ENCODE data around the gene BBOF1. TPM values are rescaled to one million over a fixed set of nuclear protein-coding genes. Genes with fewer than 3 reads are reported as not detected.
A peak's percentile ranks its signal among the peaks of the same experiment; 100 is the strongest.

Gene BBOF1
- total and polyA plus RNA-seq, 2 of the 4 experiments (the other 2 are of a cell fraction) = 1.6 TPM

GRCh38 chr14:74014299-74014698, 4.8 kb upstream of the BBOF1 start:
- Histone ChIP-seq H3K4me3 (ENCODE audit: insufficient read depth, low read depth, low read length) (no peak overlapping the region), H3K9me1 (ENCODE audit: insufficient read depth, low read length) (no peaks in the 10 kb centered on the region), H4K5ac (ENCODE audit: low read depth, low read length) (no peak overlapping the region), H2BK20ac (ENCODE audit: low read depth, low read length) (no peak overlapping the region), H3K79me1 (ENCODE audit: low read depth in 1 of 2, low read length in 2 of 2) (peaks cover 0 to 9% of the 10 kb centered on the region in 2 experiments; a peak in 1 of 4 replicates), H4K91ac (ENCODE audit: insufficient read depth, low read depth, low read length) (no peak overlapping the region), H4K20me1 (ENCODE audit: insufficient read depth, low read length) (no peaks in the 10 kb centered on the region; the same call in 1 of the 2 replicates), H2AK5ac (ENCODE audit: low read depth, low read length) (no peak overlapping the region), H2BK15ac (ENCODE audit: low read depth, low read length) (no peak overlapping the region), H2AK9ac (replicated peaks; ENCODE audit: low read depth, low read length, poor library complexity) (no peak overlapping the region), H3K36me3 (ENCODE audit: control insufficient read depth, insufficient read depth, low read length) (peaks cover 8% of the 10 kb centered on the region), H3K18ac (ENCODE audit: low read depth, low read length) (no peak overlapping the region), H2BK5ac (ENCODE audit: low read depth, low read length, poor library complexity, severe bottlenecking) (no peak overlapping the region), H3K9ac (ENCODE audit: low read depth, low read length) (no peak overlapping the region), H3K4me2 (ENCODE audit: low read depth, low read length) (no peak overlapping the region), H3K23ac (ENCODE audit: low read depth, low read length) (no peak overlapping the region), H3K4ac (ENCODE audit: low read depth, low read length) (no peak overlapping the region), H4K8ac (ENCODE audit: low read depth in 2 of 2, low read length in 2 of 2) (no peak overlapping the region), H3K27me3 (ENCODE audit: control insufficient read depth, insufficient read depth, low read length) (no peaks in the 10 kb centered on the region), H3K56ac (ENCODE audit: extremely low read depth, insufficient read depth, low read length) (no peak overlapping the region), H3K4me1 (ENCODE audit: control insufficient read depth, insufficient read depth, low read length) (peaks cover 2% of the 10 kb centered on the region; the same call in 1 of the 2 replicates), H2BK120ac (ENCODE audit: low read depth, low read length) (no peak overlapping the region), H3K14ac (replicated peaks; ENCODE audit: low read depth, low read length) (no peak overlapping the region), H3K9me3 (ENCODE audit: control insufficient read depth, insufficient read depth, low read length) (no peaks in the 10 kb centered on the region), H3K27ac (ENCODE audit: insufficient read depth, low read length) (no peak overlapping the region), H2AFZ (replicated peaks; ENCODE audit: low read length, poor library complexity) (no peak overlapping the region)
- no CpG with 5 or more reads among the region's 1 CpG for WGBS, 2 experiments (ENCODE audit: extremely low coverage in 2 of 2, insufficient read length in 1 of 2)
- ATAC-seq (ENCODE audit: low read depth) (no peak), DNase-seq (no peak)
- no TSS peak for BruUV-seq (replicated peaks)
- intact Hi-C loops (cut with micrococcal nuclease) = no loop called here
- in situ Hi-C loops (cut with MboI; ENCODE audit: low sequenced_read_pairs) = no loop called here
- TF ChIP-seq CEBPB (IDR thresholded peaks at IDR 0.05; ENCODE audit: low read depth, low read length) (peak; percentile 34; the same call in 1 of the 2 replicates), RAD21 (IDR thresholded peaks at IDR 0.05; ENCODE audit: low read length) (no peak), CHD1 (IDR thresholded peaks at IDR 0.05; ENCODE audit: low read depth, low read length) (no peak), RCOR1 (IDR thresholded peaks at IDR 0.05; ENCODE audit: insufficient replicate concordance, low read length) (no peak)
- CTCF ChIA-PET = no interaction called here
- dilution Hi-C loops (cut with HindIII; ENCODE audit: low sequenced_read_pairs, unreplicated experiment) = no loop called here
- POLR2A ChIA-PET (ENCODE audit: unreplicated experiment) = no interaction called here
